ENCODE data around the gene PLCB4.

Gene PLCB4

DNA sequence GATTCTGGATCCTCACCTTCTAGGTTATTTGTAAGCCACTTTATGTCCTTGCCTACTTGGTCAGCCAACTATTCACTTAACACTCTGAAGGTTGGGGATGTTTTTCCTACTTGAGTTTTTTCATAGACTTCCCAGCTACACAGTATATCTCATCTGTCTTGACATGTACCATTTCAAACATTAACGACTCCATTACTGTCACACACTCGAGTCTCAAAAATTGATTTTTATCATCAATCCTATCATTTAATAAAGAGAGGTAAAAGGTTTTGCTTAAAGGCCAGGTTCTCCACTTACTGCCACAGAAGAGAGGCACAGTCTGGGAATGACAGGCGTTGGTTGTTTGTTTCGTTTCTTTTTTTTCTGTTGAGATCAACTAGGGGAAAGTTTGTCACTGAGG is 407.3 kb downstream of the PLCB4 start:
- TF ChIP-seq, protein P1, sequence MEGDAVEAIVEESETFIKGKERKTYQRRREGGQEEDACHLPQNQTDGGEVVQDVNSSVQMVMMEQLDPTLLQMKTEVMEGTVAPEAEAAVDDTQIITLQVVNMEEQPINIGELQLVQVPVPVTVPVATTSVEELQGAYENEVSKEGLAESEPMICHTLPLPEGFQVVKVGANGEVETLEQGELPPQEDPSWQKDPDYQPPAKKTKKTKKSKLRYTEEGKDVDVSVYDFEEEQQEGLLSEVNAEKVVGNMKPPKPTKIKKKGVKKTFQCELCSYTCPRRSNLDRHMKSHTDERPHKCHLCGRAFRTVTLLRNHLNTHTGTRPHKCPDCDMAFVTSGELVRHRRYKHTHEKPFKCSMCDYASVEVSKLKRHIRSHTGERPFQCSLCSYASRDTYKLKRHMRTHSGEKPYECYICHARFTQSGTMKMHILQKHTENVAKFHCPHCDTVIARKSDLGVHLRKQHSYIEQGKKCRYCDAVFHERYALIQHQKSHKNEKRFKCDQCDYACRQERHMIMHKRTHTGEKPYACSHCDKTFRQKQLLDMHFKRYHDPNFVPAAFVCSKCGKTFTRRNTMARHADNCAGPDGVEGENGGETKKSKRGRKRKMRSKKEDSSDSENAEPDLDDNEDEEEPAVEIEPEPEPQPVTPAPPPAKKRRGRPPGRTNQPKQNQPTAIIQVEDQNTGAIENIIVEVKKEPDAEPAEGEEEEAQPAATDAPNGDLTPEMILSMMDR (IDR thresholded peaks at IDR 0.05; ENCODE audit: insufficient read depth, low read depth, low read length, missing control alignments) = no peak
- no peak for DNase-seq (ENCODE audit: low read depth)
- H3K4me3 ChIP-seq (ENCODE audit: low read depth, low read length) = no peak overlapping the region

DNA sequence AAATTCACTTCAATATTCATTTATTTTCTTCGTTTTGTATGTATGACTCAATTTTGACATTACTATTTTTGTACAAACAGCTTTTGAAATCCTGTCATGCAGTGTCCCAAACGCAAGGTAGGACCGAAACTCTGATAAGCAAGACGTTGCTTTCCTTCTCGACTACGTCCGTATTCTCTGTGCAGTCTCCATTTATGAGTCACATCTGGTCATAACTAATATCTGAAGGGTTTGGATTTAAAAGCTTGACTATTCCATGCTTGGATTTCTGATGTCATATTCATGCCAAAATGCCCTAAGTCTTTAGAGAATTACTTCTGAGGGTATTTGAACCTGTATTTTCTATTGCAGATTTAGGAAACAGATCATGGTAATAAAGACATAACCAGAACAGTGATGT is 407.8 kb downstream of the PLCB4 start:
- H3K4me3 ChIP-seq (ENCODE audit: low read depth, low read length) = no peak overlapping the region
- TF ChIP-seq, protein P1 (IDR thresholded peaks at IDR 0.05; ENCODE audit: insufficient read depth, low read depth, low read length, missing control alignments) = no peak
- no peak for DNase-seq (ENCODE audit: low read depth)

DNA sequence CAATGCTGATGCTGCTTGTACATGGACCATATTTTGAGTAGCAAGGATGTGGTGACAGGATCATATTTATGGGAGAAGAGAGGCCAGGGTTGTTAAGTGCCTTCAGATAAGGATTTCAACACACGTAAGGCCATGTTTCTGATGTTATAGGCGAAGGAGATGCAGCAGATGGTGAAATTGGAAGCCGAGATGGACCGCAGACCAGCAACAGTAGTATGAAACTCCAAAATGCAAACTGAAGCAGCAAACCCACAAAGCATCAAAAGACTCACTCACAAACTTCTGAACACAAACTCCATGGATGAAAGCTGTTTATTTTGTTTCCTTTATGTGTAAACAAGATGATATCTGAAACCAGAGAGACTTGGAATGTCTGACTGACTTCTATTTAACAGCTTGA is 409.9 kb downstream of the PLCB4 start:
- TF ChIP-seq, protein P1 (IDR thresholded peaks at IDR 0.05; ENCODE audit: insufficient read depth, low read depth, low read length, missing control alignments) = no peak
- no peak for DNase-seq (ENCODE audit: low read depth)

DNA sequence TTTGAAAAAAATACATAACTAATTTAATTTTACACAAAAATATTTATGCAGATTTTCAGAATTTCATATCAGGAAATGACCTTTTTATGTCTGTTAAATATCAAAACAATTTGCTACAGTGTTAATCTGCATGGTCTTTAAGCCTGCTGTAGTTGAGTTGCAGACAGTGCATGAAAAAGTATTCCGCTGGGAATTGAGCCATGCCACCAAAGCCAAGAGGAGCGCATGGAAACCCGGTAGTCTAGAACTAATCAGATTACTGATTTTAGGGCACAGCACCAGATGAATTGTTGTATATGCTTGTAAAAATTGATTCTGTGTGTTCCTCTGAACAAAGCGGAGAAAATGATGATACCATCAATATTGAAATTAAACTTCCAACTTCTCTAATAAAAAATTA is 411.2 kb downstream of the PLCB4 start:
- TF ChIP-seq, protein P1 (IDR thresholded peaks at IDR 0.05; ENCODE audit: insufficient read depth, low read depth, low read length, missing control alignments) = no peak
- H3K4me3 ChIP-seq (ENCODE audit: low read depth, low read length) = no peak overlapping the region
- no peak for DNase-seq (ENCODE audit: low read depth)

More for the DNA sequence above, 409.9 kb downstream of the PLCB4 start:
- no peak overlapping the region for H3K4me3 ChIP-seq (ENCODE audit: low read depth, low read length)

DNA sequence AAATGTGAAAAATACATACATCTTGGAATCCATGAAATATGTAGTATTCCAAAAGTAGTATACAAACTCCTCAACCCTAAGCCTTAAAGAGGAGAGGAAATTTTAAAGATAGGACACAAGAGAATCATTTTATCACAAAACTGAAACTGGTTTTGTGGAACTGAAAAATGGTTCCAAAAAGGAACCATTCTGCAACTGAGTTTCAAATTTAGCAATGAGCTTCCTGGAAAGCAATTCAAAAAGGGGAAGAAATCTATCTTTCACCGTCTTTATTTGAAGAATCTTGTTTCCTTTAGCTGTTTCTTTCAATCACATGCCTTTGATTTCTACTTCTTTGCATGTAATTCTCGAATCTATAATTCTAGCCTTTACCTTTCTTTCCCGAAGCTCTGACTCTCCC is 413.3 kb downstream of the PLCB4 start:
- DNase-seq (ENCODE audit: low read depth) = peak; percentile 11
- no peak overlapping the region for H3K4me3 ChIP-seq (ENCODE audit: low read depth, low read length)
- TF ChIP-seq, protein P1 (IDR thresholded peaks at IDR 0.05; ENCODE audit: insufficient read depth, low read depth, low read length, missing control alignments) = no peak

DNA sequence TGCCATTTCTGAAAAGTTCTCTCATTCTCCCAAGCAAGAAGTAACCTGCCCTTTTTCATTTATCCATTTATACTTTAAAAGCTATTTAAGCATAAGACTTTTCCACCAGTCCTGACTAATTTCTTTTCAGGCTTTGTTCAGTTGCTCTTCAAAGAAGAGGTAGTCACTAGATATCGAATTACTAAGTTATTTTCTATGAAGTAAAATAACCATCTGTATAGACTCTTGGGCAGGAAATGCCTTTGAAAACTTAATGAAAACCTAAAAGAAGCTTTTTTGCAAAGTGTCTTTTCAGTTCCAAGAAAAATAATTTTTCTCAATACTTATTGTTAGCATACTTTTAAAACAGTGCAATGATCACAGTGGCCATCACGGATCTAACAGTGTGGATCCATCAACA is 414.2 kb downstream of the PLCB4 start:
- H3K4me3 ChIP-seq (ENCODE audit: low read depth, low read length) = no peak overlapping the region

More for the DNA sequence above, 414.2 kb downstream of the PLCB4 start:
- DNase-seq (ENCODE audit: low read depth) = no peak
- TF ChIP-seq, protein P1 (IDR thresholded peaks at IDR 0.05; ENCODE audit: insufficient read depth, low read depth, low read length, missing control alignments) = no peak

Data from GM12865 (cell line).